Neural cell (in vitro differentiated cells): Measurements from ENCODE around the gene DBF4.
"Not testable (repeated sequence)": the region's sequence is repeated elsewhere in the genome, so short reads cannot be mapped to it uniquely, and the experiment has no call there.

Experiments
- EP300 ChIP-seq: fragments of 450-650 bp; conservative IDR thresholded peaks from 2 replicates; pipeline ENCODE4 v1.6.1; 2014; ENCODE audit warnings: antibody characterized with exemption, mild to moderate bottlenecking, moderate library complexity; ENCODE audit not compliant: poor library complexity, severe bottlenecking
- EZH2 ChIP-seq: fragments of 200-600, 300-800 bp; shearing (Covaris generic), sonication (generic); IDR thresholded peaks from 2 replicates; pipeline ENCODE4 v1.6.1; 2014; ENCODE audit warnings: antibody characterized with exemption, low read length, borderline replicate concordance, mild to moderate bottlenecking; ENCODE audit not compliant: insufficient read depth, poor library complexity, severe bottlenecking
- MXI1 ChIP-seq: fragments of 450-650 bp; conservative IDR thresholded peaks from 2 replicates; pipeline ENCODE4 v1.6.1; 2014; ENCODE audit warnings: antibody characterized with exemption, mild to moderate bottlenecking; ENCODE audit not compliant: poor library complexity, severe bottlenecking
- POLR2AphosphoS5 ChIP-seq: IDR thresholded peaks from 2 replicates; pipeline ENCODE4 v1.6.1; 2012
- RAD21 ChIP-seq: fragments of 450-650 bp; conservative IDR thresholded peaks from 2 replicates; pipeline ENCODE4 v1.6.1; 2014; ENCODE audit warnings: antibody characterized with exemption, mild to moderate bottlenecking, moderate library complexity
- SMC3 ChIP-seq: fragments of 450-650 bp; conservative IDR thresholded peaks from 2 replicates; pipeline ENCODE4 v1.6.1; 2014; ENCODE audit warnings: antibody characterized with exemption, mild to moderate bottlenecking, moderate library complexity; ENCODE audit not compliant: poor library complexity
- TF ChIP-seq, protein P1 (sequence below): fragments of 450-650 bp; IDR thresholded peaks from 2 replicates; pipeline ENCODE4 v1.5.1; 2014; ENCODE audit warnings: antibody characterized with exemption, mild to moderate bottlenecking, moderate library complexity; ENCODE audit not compliant: poor library complexity, severe bottlenecking
- TF ChIP-seq, protein P2 (sequence below): IDR thresholded peaks from 2 replicates; pipeline ENCODE4 v1.6.1; 2012; ENCODE audit warnings: borderline replicate concordance

DNA sequence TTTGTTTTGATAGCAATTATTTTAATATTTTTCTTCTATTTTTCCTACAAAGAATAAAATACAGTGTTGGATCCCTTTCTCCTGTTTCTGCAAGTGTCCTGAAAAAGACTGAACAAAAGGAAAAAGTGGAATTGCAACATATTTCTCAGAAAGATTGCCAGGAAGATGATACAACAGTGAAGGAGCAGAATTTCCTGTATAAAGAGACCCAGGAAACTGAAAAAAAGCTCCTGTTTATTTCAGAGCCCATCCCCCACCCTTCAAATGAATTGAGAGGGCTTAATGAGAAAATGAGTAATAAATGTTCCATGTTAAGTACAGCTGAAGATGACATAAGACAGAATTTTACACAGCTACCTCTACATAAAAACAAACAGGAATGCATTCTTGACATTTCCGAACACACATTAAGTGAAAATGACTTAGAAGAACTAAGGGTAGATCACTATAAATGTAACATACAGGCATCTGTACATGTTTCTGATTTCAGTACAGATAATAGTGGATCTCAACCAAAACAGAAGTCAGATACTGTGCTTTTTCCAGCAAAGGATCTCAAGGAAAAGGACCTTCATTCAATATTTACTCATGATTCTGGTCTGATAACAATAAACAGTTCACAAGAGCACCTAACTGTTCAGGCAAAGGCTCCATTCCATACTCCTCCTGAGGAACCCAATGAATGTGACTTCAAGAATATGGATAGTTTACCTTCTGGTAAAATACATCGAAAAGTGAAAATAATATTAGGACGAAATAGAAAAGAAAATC is 31.0 kb downstream of the DBF4 start:
- TF ChIP-seq, protein P1, sequence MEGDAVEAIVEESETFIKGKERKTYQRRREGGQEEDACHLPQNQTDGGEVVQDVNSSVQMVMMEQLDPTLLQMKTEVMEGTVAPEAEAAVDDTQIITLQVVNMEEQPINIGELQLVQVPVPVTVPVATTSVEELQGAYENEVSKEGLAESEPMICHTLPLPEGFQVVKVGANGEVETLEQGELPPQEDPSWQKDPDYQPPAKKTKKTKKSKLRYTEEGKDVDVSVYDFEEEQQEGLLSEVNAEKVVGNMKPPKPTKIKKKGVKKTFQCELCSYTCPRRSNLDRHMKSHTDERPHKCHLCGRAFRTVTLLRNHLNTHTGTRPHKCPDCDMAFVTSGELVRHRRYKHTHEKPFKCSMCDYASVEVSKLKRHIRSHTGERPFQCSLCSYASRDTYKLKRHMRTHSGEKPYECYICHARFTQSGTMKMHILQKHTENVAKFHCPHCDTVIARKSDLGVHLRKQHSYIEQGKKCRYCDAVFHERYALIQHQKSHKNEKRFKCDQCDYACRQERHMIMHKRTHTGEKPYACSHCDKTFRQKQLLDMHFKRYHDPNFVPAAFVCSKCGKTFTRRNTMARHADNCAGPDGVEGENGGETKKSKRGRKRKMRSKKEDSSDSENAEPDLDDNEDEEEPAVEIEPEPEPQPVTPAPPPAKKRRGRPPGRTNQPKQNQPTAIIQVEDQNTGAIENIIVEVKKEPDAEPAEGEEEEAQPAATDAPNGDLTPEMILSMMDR = not testable (repeated sequence)
- TF ChIP-seq EZH2, EP300, MXI1, POLR2AphosphoS5, RAD21, SMC3: not testable (repeated sequence)
- TF ChIP-seq, protein P2, sequence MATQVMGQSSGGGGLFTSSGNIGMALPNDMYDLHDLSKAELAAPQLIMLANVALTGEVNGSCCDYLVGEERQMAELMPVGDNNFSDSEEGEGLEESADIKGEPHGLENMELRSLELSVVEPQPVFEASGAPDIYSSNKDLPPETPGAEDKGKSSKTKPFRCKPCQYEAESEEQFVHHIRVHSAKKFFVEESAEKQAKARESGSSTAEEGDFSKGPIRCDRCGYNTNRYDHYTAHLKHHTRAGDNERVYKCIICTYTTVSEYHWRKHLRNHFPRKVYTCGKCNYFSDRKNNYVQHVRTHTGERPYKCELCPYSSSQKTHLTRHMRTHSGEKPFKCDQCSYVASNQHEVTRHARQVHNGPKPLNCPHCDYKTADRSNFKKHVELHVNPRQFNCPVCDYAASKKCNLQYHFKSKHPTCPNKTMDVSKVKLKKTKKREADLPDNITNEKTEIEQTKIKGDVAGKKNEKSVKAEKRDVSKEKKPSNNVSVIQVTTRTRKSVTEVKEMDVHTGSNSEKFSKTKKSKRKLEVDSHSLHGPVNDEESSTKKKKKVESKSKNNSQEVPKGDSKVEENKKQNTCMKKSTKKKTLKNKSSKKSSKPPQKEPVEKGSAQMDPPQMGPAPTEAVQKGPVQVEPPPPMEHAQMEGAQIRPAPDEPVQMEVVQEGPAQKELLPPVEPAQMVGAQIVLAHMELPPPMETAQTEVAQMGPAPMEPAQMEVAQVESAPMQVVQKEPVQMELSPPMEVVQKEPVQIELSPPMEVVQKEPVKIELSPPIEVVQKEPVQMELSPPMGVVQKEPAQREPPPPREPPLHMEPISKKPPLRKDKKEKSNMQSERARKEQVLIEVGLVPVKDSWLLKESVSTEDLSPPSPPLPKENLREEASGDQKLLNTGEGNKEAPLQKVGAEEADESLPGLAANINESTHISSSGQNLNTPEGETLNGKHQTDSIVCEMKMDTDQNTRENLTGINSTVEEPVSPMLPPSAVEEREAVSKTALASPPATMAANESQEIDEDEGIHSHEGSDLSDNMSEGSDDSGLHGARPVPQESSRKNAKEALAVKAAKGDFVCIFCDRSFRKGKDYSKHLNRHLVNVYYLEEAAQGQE = not testable (repeated sequence)
